ENCODE measurements around the gene NDRG3.
A peak's percentile ranks its signal among the peaks of the same experiment; 100 is the strongest.
"Not testable (repeated sequence)": the region's sequence is repeated elsewhere in the genome, so short reads cannot be mapped to it uniquely, and the experiment has no call there.

Gene NDRG3

DNA sequence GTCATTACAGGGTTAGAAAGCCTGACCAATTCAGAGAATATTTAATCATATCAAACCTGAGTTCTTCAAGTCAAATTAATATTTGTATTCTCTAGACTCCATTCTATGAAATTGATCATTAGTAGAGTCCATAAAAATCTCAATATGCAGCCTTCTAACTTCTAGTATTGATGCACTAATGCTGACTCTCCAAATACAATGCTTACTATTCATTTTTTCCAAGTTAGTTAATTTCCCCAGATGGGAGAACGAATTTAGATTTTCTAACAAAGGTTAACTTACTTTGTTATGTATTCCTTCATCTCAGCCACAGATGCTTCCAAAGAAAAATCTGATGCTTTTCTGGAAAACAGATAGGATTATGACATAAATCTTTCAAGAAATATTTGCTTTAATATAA, 12.4 kb upstream of the NDRG3 start:
- DNase-seq, result no peak

DNA sequence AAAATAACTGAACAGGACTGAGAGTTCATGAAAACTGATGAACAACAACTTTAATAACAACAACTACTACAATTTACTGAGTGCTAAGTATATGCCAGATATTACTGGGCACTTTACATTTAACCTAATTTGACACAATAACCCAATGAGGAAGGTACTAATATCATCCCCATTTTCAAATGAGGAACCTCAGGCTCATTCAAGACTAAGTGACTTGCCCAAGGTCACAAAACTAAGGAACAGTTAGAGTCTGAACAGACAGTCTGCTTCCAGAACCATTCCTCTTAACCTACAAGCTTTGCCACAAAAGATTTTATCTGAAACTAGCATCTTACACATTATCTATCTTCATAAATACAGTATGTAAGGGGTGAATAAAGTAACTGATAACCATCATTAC, 10.6 kb upstream of the NDRG3 start:
- DNase-seq, result no peak

DNA sequence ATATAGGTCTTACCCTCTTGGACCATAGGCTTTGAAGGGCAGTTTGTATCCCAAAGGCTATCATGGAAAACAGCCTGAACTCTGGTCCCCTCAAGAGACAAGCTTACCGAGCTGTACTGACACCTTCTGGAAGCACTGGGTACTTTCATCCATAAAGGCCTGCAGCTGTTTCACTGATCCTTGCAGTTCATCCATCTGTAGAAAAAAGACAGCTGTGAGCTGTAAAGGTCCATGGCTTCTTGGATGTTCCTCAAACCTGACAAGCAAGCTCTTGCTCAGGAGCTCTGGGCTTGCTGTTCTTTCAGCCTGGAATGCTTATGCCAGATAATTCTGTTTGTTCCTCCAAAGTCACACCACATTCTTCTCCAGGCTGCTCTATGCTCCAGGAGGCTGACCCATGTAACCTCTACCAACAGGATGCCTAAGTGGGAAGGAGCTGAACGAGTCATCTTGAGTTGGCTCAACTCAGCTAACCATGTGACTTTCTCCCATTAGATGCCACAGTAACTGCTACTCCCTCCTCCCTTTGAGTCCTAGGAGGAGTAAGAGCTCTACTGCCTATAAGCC, 8.8 kb upstream of the NDRG3 start:
- DNase-seq, result no peak

DNA sequence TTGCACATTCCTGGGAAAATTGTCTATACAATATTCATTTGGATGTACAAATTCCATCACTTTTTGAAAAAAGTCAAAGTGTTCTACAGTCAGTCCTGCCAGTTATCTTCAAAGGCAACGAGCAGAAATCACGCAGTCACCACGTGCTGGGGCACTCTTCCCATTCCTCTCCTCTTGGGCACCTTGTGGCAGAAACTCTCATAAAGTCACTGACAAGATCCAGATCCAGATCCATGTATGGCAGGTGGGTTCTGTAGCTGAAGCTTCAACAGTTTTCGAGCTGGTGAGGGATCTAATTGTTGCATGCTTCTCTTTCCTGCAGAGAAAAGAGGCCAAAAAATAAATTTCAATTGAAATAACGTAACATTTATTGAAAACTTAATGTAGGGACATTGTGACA, 6.7 kb upstream of the NDRG3 start:
- no peak for DNase-seq

DNA sequence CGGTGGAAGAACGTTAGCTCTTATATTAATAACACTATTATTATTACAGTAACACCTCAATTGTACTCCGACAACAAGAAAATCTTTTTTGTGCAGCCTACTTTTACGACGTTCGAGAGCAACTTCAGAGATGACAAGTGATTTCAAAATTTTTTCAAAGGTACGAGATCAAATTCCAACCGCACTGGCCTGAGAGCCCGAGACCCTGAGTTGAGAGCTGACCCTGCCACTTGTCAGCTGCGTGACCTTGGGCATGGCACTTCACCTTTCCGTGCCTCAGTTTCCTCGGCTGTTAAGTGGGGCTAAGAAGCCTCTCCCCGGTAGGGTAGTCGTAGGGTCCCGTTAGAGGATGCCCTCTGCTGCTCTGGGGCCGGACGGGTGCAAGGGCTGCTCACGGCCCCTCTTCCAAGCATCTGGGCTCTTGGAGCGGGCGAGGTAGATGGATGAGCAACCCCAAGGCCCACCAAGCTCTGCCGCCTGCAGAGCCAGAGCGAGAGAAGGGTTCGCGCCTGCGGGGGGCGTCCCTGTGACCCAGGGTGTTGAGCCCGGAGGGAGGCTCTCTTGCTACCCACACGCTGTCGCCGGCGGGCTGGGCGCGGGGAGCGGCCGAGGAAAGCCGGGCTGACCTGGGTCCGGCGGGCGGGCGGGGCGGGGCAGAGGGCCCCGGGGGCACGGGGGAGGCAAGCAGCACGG, 510 bp downstream of the NDRG3 start:
- no peak for DNase-seq

DNA sequence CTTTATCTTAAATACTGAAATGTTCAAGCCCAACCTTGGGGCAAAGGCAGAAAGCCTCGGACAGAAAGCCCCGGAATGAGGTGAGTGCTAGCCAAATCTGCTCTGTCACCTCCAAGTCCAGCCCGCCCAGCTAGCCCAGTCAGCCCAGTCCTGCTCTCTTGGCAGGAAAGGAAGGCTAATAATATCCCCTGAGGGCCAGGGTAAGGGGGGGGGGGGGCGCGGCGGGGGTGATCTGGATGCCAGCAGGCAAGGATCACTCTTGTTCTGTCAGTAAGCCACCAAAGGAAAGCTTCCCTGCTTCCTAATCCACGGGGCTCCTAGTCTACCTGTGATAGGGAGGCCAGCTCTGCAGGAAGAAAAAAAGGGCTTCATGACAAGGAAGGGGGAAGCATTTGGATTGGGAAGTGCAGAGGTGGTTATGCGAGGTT, 1.1 kb downstream of the NDRG3 start:
- DNase-seq, result peak; percentile 19 to 48

DNA sequence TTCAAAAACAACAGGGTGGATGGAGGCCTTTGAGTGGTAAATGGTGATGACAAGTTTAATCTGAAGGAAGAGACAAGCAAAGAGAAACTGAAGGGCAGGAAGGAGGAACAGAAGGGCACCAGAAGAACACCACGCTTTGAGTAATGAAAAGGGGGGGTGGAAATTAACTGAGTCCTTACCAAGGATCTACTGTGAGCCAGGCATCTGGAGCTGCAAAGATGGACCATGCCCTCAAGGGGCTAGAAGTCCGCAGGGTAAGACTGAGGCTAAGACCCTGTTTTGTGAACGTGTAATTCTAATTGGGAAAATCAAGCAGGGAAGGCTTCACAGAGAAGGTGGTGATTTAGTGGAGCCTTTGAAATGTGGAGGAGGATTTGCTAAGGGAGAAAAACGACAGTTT, 1.6 kb downstream of the NDRG3 start:
- DNase-seq, result no peak

DNA sequence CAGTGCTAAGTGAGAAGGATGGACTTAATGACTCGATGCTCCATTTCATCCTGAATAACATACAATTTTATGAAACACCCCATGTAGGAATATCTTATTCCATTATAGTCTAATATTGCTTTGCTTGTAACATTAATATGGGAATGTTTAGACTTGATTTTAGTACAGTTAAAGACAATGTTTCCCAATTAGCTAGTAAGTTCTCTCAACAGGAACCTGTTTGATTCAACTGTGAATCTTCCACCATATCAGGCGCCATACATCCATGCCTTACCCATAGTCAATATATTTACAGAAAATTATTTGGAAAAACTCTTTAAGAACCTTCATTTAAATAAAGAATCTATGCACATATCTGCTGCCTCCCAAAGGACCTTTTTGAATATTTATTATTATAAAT, 3.3 kb downstream of the NDRG3 start:
- DNase-seq, result no peak

DNA sequence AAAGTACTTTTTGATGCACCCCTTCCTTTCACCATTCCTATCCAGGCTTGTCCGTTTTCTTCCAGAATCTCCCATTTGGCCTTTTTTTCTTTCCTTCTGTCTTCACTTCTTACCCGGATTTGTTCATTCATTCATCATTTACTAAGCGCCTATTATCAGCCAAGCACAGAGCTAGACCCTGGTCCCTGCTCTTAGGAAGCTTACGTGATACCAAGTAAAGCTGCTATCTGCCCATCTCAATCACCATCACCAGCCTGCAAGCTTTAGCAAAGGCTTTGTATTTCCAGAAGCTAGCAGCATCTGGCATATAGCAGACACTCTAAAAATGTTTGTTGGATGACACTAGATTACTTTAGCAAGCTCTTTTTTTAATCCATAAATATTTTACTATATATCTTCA, 4.8 kb downstream of the NDRG3 start:
- DNase-seq, result no peak

DNA sequence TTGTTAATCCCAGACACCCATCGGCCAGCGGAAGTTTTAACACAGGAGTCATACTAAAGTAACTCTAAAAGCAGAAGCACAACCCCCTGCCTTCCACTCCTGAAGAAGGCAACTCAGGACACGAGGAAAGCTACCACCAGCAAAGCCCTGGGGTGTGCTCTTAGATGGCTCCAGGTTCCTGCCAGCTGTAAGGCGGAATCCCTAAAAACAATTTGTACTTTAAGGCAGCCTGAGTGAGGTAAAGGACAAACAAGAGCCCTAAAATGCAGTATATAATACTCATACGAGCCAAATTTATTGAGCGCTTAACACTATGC, 8.7 kb downstream of the NDRG3 start:
- DNase-seq, result no peak

DNA sequence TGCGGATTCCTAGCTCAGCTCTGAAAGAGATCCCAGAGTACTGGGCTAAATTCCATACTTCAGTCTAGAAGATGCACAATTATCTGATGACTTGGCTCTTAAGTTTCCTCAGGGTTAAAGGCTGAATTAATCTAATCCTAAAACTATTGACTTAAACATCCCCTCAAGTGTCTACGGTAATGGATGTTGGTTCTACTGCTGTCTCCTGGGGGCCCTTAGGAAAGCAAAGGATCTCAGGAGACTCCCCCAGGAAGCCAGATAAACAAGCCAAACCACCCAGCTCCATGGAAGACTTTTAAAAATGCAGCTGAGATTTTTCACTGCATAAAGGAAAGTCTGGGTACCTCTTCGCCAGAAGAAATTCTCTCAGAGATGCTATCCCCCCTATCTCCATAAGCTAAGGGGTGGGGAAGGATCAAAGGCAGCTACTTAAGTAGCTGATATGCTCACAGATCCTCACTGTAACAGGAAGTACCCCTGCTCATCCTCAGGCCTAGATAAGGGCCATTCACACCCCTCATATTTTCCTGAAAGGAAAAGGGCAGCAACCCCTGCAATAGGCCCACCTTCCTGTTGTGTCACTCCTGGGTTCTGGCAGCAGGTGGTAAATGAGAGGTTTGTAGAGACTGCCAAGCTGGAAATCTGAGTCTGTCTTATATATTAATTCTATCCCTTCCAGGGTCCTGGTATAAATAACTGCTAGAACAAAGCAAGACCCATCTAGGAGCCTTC, 9.3 kb downstream of the NDRG3 start:
- DNase-seq, result no peak

DNA sequence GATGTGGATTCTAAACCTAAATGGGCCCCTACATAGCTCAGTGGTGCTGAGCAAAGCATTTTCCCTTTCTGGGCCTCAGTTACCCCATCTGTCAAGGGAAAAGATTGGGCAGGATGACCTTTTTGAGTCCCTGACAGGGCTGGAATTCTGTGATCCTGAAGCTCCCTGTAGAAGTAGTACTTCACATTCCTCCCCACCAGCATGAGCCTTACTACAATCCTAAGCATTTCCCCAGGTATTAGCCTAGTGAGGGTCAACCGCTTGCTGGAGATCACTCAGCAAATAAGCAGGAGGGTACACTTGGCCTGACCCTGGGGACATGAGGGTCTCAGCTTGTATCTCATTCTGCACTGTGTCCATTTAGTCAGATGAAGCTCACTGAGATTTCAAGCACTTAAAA, 13.4 kb downstream of the NDRG3 start:
- no peak for DNase-seq

DNA sequence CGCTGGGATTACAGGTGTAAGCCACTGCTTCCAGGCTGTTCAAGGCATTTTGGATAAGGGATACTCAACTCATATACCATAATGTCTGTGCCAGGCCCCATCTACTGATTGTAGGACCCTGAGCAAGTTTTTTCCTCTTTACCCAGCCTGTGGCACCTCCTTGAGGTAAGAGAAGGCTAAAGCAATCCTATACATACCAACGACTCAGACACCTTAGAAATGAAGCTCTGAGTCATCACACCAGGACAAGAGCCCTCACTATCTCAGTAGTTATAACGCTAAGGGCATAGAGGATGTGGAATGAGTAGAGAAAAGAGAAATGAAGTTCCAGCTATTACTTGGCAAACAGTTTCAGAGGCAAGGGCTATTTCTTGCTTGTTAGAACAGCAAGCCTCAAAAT, 16.9 kb downstream of the NDRG3 start:
- no peak for DNase-seq

DNA sequence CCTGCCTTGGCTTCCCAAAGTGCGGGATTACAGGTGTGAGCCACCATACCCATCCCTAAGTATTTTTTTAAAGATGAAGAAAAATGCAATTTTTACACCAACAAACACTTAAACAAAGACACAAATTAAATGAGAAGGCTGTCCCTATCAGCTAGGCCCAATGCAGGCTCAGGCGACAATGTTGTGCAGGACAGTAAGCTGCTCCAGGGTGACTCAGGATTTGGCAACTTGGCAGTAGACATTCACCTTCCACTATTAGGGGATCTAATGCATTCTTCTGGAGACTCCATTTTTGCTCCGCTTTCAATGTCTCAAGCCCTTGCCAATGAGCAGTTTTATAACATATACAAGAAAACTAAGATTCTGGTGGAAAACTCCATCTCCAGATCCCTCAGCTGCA, 19.7 kb downstream of the NDRG3 start:
- no peak for DNase-seq

DNA sequence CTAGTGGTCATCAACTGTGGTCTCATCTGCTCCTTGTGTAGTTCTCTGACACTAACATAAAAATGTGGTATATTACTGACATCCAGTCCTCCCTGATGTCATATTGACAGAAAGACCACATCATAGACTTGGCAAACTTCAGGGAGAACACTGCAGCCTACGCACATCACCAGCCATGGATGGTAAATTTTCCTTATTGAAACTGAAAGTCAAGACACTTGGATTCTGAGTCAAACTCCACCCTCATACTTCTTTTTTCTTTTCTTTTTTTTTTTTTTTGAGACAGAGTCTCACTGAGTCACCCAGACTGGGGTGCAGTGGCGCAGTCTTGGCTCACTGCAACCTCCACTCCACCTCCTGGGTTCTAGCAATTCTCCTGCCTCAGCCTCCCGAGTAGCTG, 25.4 kb downstream of the NDRG3 start:
- DNase-seq, result no peak

DNA sequence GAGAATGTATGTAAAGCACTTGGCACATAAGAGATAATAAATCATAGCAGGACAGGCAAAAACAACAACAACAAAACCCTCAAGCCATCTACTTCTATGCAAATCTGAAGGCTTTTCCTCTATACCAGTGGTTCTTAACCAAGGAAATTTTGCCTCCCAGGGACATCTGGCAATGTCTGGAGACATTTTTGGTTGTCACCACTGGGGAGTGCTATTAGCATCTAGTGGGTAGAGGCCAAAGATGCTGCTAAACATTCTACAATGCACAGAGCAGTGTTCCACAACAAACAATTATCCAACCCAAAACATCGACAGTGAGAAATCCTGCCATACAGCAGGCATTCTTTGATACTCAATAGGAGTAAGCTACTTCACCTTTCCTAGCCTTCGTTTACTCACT, 28.2 kb downstream of the NDRG3 start:
- DNase-seq, result no peak

DNA sequence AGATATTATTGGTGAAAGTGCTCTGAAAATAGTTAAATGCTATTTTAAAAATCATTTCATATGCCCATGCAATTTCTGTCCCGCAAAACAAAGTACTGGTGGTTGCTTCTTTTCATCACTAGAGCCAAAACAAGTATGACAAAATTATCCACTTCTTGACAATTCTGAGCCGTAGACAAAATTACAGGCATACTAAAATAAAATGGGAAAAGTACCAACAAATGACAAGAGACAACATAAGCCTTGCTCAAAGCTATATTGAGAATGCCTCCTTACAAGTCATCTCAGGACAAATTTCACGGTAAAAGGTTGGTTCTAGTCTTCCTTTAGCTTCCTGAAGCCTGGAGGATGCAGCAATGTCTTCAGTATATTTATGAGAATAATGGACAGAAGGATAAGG, 28.9 kb downstream of the NDRG3 start:
- no peak for DNase-seq

DNA sequence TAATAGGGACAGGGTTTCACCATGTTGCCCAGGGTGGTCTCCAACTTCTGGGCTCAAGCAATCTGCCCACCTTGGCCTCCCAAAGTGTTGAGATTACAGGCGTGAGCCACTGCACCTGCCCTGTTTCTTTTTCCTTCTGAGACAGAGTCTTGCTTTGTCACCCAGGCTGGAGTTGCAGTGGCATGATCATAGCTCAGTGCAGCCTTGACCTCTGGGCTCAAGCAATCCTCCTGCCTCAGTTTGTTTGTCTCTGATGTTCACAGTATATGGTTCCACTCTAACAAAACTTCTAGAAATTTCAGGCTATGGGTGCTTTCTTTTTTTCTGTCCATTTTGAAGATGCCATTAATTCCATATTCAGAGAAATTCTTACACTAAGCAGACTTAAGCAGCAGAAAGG, 33.1 kb downstream of the NDRG3 start:
- no peak for DNase-seq

DNA sequence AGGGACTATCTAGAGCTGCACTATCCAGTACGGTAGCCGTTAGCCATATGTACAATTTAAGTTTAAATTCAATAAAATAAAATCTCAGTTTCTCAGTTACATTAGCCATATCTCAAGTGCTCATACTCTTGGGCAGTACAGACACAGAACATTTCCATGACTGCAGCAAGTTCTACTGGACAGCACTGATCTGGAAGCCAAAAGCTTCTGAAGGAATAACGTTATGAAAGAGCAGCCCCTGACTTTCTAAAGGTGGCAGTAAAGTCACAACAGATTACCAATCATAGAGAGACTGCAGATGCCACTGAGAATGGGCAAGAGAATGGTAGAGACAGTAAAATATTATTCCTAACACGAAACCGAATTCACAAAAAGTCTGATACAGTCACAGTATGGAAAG, 36.8 kb downstream of the NDRG3 start:
- no peak for DNase-seq

DNA sequence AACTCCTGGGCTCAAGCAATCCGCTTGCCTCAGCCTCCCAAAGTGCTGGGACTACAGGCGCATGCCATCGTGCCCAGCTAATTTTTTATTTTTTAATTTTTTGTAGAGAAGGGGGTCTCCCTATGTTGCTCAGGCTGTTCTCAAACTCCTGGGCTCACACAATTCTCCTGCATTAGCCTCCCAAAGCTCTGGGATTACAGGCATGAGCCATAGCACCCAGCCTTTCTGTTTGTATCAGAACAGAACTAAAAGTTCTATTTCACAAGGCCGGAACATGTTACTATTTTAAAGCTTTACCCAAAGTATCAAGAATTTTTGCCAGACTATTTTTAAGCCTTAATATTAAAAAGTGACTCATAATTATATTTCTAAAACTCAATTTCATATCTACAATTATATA, 42.4 kb downstream of the NDRG3 start:
- DNase-seq, result no peak

DNA sequence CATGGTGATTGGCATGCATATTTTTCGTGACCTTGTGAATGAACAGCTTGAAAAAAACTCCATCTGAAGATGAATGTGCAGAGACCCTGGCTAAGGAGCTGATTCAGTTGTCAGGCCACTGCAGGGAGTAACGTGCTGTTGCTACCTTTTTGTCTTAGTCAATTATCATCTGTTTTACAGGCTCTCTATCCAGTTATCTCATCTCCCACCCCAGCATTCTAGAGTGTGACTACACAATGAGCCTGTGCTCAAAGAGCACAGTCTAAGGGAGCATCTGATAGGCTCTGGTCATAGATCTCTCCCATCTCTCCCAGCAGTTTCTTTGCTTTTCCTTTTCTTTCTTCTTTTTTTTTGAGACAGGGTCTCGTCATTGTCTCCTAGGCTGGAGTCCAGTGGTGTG, 45.5 kb downstream of the NDRG3 start:
- DNase-seq, result no peak

DNA sequence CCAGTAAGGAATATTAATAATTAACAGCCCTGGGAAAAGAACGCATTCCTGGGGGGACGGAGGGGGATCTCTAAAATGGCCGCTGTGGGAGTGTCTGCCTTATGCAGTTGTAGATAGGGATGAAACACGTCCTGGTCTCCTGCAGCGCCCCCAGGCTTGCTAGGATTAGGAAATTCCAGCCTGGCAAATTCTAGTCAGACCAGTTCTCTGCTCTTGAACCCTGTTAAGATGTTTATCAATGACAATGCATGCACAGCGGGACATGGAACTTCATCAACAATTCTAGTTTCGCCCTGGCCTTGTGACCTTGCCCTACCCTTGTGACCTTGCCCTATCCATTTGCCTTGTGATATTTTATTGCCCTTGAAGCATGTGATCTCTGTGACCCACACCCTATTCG, 50.4 kb downstream of the NDRG3 start:
- not testable (repeated sequence) for DNase-seq

DNA sequence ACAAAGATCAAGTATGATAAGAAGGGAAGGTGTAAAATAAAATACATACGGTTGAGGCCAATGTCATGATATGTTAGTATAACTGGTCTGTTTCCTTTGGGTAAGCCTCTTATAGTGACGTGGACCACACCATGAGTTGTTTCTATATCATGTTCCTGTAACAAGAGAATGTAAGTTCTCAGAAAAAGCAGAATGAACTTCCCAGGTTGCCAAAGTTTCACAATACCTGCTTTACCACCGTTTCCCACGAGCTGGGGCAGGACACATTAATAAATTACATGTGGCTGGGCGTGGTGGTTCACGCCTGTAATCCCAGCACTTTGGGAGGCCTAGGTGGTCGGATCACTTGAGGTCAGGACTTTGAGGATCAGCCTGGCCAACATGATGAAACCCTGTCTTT, 57.3 kb downstream of the NDRG3 start:
- no peak for DNase-seq

DNA sequence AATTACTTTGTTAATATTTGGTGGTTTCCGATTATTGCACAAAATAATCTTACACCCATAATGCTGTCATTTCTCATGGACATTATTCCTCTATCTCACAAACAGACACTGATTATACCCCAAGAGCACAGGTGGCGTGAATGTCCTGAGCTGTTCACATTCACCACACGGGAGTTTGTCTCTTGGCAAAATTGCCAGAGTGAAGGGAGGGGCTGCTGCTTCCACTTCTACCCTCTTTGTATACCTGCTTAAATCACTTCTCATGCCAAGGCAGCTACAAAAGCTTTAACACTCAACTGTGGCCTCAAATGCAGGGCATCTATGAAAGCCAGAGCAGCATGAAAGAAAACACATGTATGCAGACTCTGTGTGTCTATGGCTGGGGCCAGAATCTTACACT, 58.0 kb downstream of the NDRG3 start:
- no peak for DNase-seq

DNA sequence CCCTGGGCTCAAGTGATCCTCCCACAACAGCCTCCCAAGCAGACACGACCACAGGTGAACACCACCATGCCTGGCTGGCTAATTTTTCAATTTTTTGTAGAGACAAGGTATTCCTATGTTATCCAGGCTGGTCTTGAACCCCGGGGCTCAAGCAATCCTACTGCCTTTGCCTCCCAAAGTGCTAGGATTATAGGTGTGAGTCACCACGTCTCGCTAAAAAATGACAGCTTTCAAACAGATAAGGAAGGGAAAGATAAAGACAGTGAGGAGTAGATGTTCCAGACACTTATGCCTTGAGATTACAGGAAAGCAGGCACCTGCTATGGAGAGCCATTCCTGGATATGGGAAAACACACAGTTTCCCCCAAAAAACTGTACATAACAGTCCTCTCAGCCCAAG, 58.9 kb downstream of the NDRG3 start:
- no peak for DNase-seq
